Thoracic aorta (tissue), 2 donors: Measurements from ENCODE around the gene CD36. TPM values are rescaled to one million over a fixed set of nuclear protein-coding genes. Genes with fewer than 3 reads are reported as not detected.

Experiments
- ATAC-seq: fragments of 150-250 bp; one replicate; pipeline ENCODE4 v1.8.0; 2017; ENCODE audit warnings: low read depth; ENCODE audit not compliant: insufficient number of reproducible peaks, low FRiP score
- DNase-seq: peaks from one replicate; pipeline ENCODE4 v3.0.0-alpha.2; 2020; ENCODE audit warnings: low spot score
- H3K27ac ChIP-seq, 2 donors: fragments of 200-600 bp; sonication (generic); 1 replicate in 1 of 2; 2 replicates in 1 of 2; pipeline ENCODE4 v1.5.1; 2016; ENCODE audit warnings: mild to moderate bottlenecking in 2 of 2, moderate library complexity in 2 of 2
- H3K27me3 ChIP-seq: fragments of 200-600 bp; sonication (generic); replicated peaks from 2 replicates; pipeline ENCODE4 v1.6.0; 2016; ENCODE audit warnings: mild to moderate bottlenecking; ENCODE audit not compliant: insufficient read depth
- H3K36me3 ChIP-seq: fragments of 200-600 bp; sonication (generic); one replicate; pipeline ENCODE4 v1.5.1; 2016
- H3K4me1 ChIP-seq, 2 donors: fragments of 200-600 bp; sonication (generic); 1 replicate in 1 of 2; 2 replicates in 1 of 2; pipeline versions ENCODE4 v1.5.1 to v1.6.0; 2016; ENCODE audit warnings: low read depth in 2 of 2, mild to moderate bottlenecking in 1 of 2; ENCODE audit not compliant: control insufficient read depth in 1 of 2
- H3K4me3 ChIP-seq: fragments of 200-600 bp; sonication (generic); 2 replicates; pipeline ENCODE4 v1.5.1; 2016; ENCODE audit warnings: mild to moderate bottlenecking
- H3K9me3 ChIP-seq: fragments of 200-600 bp; sonication (generic); 2 replicates; pipeline ENCODE4 v1.5.1; 2016
- CTCF ChIP-seq: fragments of 200-600 bp; sonication (generic); IDR thresholded peaks from one replicate; pipeline ENCODE4 v1.5.1; 2019; ENCODE audit warnings: antibody characterized with exemption
- total RNA-seq, 2 donors: library from RNA; depleted of rRNA; stranded (reverse); fragments of >200 nt; gene quantifications; one replicate each; pipeline versions ENCODE4 v1.1.0 to v1.2.3, GENCODE V29; 2016

CD36 gene
- total RNA-seq, 2 donors from 2014 or later, result 68.6 to 94.8 TPM

- ATAC-seq (no peak), DNase-seq (no peak)
- TF ChIP-seq CTCF, result no peak
- Histone ChIP-seq H3K4me3 (no peak overlapping the region), H3K27ac (no peak overlapping the region), H3K9me3 (no peaks in the 10 kb centered on the region), H3K4me1 (peaks cover 0 to 8% of the 10 kb centered on the region in 2 donors), H3K36me3 (no peaks in the 10 kb centered on the region), H3K27me3 (no peaks in the 10 kb centered on the region)
Measured at GRCh38 chr7:80635998-80636397, 2.4 kb upstream of the CD36 start.

- no peaks in the 10 kb centered on the region for H3K27me3 ChIP-seq
- H3K36me3 ChIP-seq, result no peaks in the 10 kb centered on the region
- H3K4me1 ChIP-seq, result peaks cover 0 to 8% of the 10 kb centered on the region in 2 donors
- H3K4me3 ChIP-seq, result no peak overlapping the region
- ATAC-seq (no peak), DNase-seq (no peak)
- H3K27ac ChIP-seq, result no peak overlapping the region
- no peak for TF ChIP-seq CTCF
- no peaks in the 10 kb centered on the region for H3K9me3 ChIP-seq
Measured at GRCh38 chr7:80636709-80637108, 1.7 kb upstream of the CD36 start.

GRCh38 chr7:80637454-80637853 is 988 bp upstream of the CD36 start:
- no peaks in the 10 kb centered on the region for H3K36me3 ChIP-seq
- ATAC-seq, result no peak
- H3K9me3 ChIP-seq, result no peaks in the 10 kb centered on the region
- H3K27ac ChIP-seq, result no peak overlapping the region
- TF ChIP-seq CTCF, result no peak
- no peaks in the 10 kb centered on the region for H3K27me3 ChIP-seq
- peaks cover 0 to 8% of the 10 kb centered on the region in 2 donors for H3K4me1 ChIP-seq
- H3K4me3 ChIP-seq, result no peak overlapping the region
- no peak for DNase-seq

GRCh38 chr7:80639011-80639410 is 569 bp downstream of the CD36 start:
- ATAC-seq, result no peak
- H3K27me3 ChIP-seq, result no peaks in the 10 kb centered on the region
- no peaks in the 10 kb centered on the region for H3K36me3 ChIP-seq

GRCh38 chr7:80640846-80641245 is 2.4 kb downstream of the CD36 start:
- ATAC-seq (no peak), DNase-seq (no peak)
- Histone ChIP-seq H3K27me3 (no peaks in the 10 kb centered on the region), H3K27ac (no peak overlapping the region), H3K36me3 (no peaks in the 10 kb centered on the region), H3K4me1 (peaks cover 0 to 8% of the 10 kb centered on the region in 2 donors), H3K4me3 (no peak overlapping the region), H3K9me3 (no peaks in the 10 kb centered on the region)
- TF ChIP-seq CTCF, result no peak

More at GRCh38 chr7:80639011-80639410, 569 bp downstream of the CD36 start:
- peaks cover 0 to 8% of the 10 kb centered on the region in 2 donors for H3K4me1 ChIP-seq
- no peak for TF ChIP-seq CTCF
- no peak overlapping the region for H3K4me3 ChIP-seq
- DNase-seq, result no peak
- H3K9me3 ChIP-seq, result no peaks in the 10 kb centered on the region
- no peak overlapping the region for H3K27ac ChIP-seq
